HepG2 (cell line): ENCODE measurements around the gene TRPM1. TPM values are rescaled to one million over a fixed set of nuclear protein-coding genes. Genes with fewer than 3 reads are reported as not detected.
A peak's percentile ranks its signal among the peaks of the same experiment; 100 is the strongest.

Source experiments
- ATAC-seq: fragments of 200-7000 bp; cut with Tn5 transposase; 3 replicates; pipeline ENCODE4 v1.9.1; 2020; ENCODE audit warnings: mild to moderate bottlenecking, moderate library complexity
- BruUV-seq: library from RNA; stranded (reverse); fragments of 400-500 nt; replicated peaks from 2 replicates; lab custom pipeline; 2021; lab: Mats Ljungman, UMichigan
- CTCF ChIA-PET: fragments of 300-600 bp; formaldehyde crosslinking; extraction: SDS; loops from one replicate; lab custom pipeline; 2021; ENCODE audit warnings: low total read pairs, inconsistent platforms, low intra/inter-chr PET ratio; lab: Yijun Ruan, JAX
- POLR2A ChIA-PET: fragments of 350-600 bp; sonication (Branson Sonifier 250); formaldehyde crosslinking; loops from one replicate; lab custom pipeline; 2020; ENCODE audit warnings: antibody characterized with exemption, inconsistent platforms; lab: Yijun Ruan, JAX
- DNase-seq: peaks from one replicate; pipeline ENCODE4 v3.0.0-alpha.2; 2015; ENCODE audit warnings: low spot score
- FAIRE-seq: peaks from 3 replicates; lab custom pipeline; 2011; peaks lifted over from hg19 to GRCh38; lab: Jason Lieb, UNC
- H2AFZ ChIP-seq: one replicate; pipeline ENCODE4 v1.6.1; 2011; ENCODE audit warnings: low read length, inconsistent platforms
- H3K27ac ChIP-seq: fragments of 300-600 bp; 3 replicates; pipeline ENCODE4 v1.8.0; 2011; ENCODE audit warnings: mixed run types, mild to moderate bottlenecking, mixed read lengths, low read length, inconsistent platforms; ENCODE audit not compliant: insufficient read depth; ENCODE audit errors: extremely low read length
- H3K27me3 ChIP-seq, 2 experiments: fragments of 200-600 bp in 1 of 2; 2 replicates in 1 of 2; 3 replicates in 1 of 2; pipeline versions ENCODE4 v1.6.0 to v1.8.0; 2011; ENCODE audit warnings: low read length in 2 of 2, mild to moderate bottlenecking in 2 of 2, moderate library complexity in 2 of 2, inconsistent platforms in 1 of 2; ENCODE audit not compliant: insufficient read depth in 2 of 2, control insufficient read depth in 1 of 2
- H3K36me3 ChIP-seq, 2 experiments: fragments of 200-600 bp in 1 of 2; replicated peaks in 1 of 2; 2 replicates in 1 of 2; 3 replicates in 1 of 2; pipeline versions ENCODE4 v1.5.1 to v1.8.0; 2011; ENCODE audit warnings: low read length in 2 of 2, inconsistent platforms in 1 of 2; ENCODE audit not compliant: insufficient read depth in 2 of 2, control insufficient read depth in 1 of 2
- H3K4me1 ChIP-seq: 2 replicates; pipeline ENCODE4 v1.5.1; 2012; ENCODE audit warnings: low read length, inconsistent platforms; ENCODE audit not compliant: insufficient read depth
- H3K4me2 ChIP-seq: 2 replicates; pipeline ENCODE4 v1.6.0; 2011; ENCODE audit warnings: low read depth, low read length, inconsistent platforms
- H3K4me3 ChIP-seq, 3 experiments: fragments of 200-600 bp in 1 of 3; sonication (generic), shearing (Covaris generic) in 1 of 3; replicated peaks in 1 of 3; 2 replicates each; pipeline ENCODE4 v1.5.1; 2011 to 2016; ENCODE audit warnings: low read length in 3 of 3, inconsistent platforms in 2 of 3, low read depth in 2 of 3, mild to moderate bottlenecking in 2 of 3, control low read depth in 1 of 3, mixed read lengths in 1 of 3; ENCODE audit not compliant: insufficient read depth in 1 of 3
- H3K79me2 ChIP-seq: one replicate; pipeline ENCODE4 v1.6.1; 2011; ENCODE audit warnings: low read length, inconsistent platforms; ENCODE audit not compliant: insufficient read depth
- H3K9ac ChIP-seq: 2 replicates; pipeline ENCODE4 v1.6.0; 2011; ENCODE audit warnings: mild to moderate bottlenecking, low read depth, low read length, inconsistent platforms; ENCODE audit not compliant: insufficient read depth
- H3K9me3 ChIP-seq: 2 replicates; pipeline ENCODE4 v1.5.1; 2012; ENCODE audit warnings: mild to moderate bottlenecking, low read length
- H4K20me1 ChIP-seq: 2 replicates; pipeline ENCODE4 v1.6.0; 2011; ENCODE audit warnings: inconsistent platforms, mild to moderate bottlenecking, low read length, moderate library complexity; ENCODE audit not compliant: insufficient read depth
- CEBPB ChIP-seq: IDR thresholded peaks from 2 replicates; pipeline ENCODE4 v1.6.1; 2011; ENCODE audit warnings: low read depth, low read length, improper control_type of control experiment, borderline replicate concordance
- CHD4 ChIP-seq: fragments of 200-600 bp; sonication (generic); IDR thresholded peaks from 2 replicates; pipeline ENCODE4 v1.7.0; 2017; ENCODE audit warnings: mild to moderate bottlenecking, low read length, borderline replicate concordance
- KDM4B ChIP-seq: sonication (generic); formaldehyde crosslinking; IDR thresholded peaks from 2 replicates; pipeline ENCODE4 v1.4.0; 2020; ENCODE audit warnings: missing genetic modification reagents
- ONECUT2 ChIP-seq: sonication (generic); formaldehyde crosslinking; IDR thresholded peaks from 2 replicates; pipeline ENCODE4 v1.4.0; 2020; ENCODE audit warnings: missing genetic modification reagents
- STAG1 ChIP-seq: sonication (generic); formaldehyde crosslinking; IDR thresholded peaks from 2 replicates; pipeline ENCODE4 v1.4.0; 2020; ENCODE audit warnings: missing genetic modification reagents
- ZFP1 ChIP-seq: IDR thresholded peaks from 2 replicates; pipeline ENCODE4 v1.6.1; 2016
- ZNF432 ChIP-seq: sonication (generic); formaldehyde crosslinking; IDR thresholded peaks from 2 replicates; pipeline ENCODE4 v1.5.0; 2020; ENCODE audit warnings: missing genetic modification reagents, mild to moderate bottlenecking, borderline replicate concordance
- ZNF558 ChIP-seq: sonication (generic); formaldehyde crosslinking; IDR thresholded peaks from 2 replicates; pipeline ENCODE4 v1.9.0; 2022; ENCODE audit warnings: mild to moderate bottlenecking, missing genetic modification reagents, borderline replicate concordance
- ZNF879 ChIP-seq: sonication (generic); formaldehyde crosslinking; IDR thresholded peaks from 2 replicates; pipeline ENCODE4 v1.8.1; 2023; ENCODE audit warnings: missing genetic modification reagents
- WGBS: methylation state at CpG from one replicate; pipeline ENCODE4 v1.1.6; 2017; ENCODE audit warnings: low lambda C conversion rate; 5-methylcytosine and 5-hydroxymethylcytosine counted together
- in situ Hi-C: cut with HindIII; loops from 2 replicates; pipeline ENCODE4 v1.10.0; 2017; ENCODE audit warnings: low pct_unique_long_range_greater_than_20kb; ENCODE audit not compliant: extremely low pct_ligation_motif_present
- intact Hi-C: fragments of 100-400 bp; cut with micrococcal nuclease; formaldehyde crosslinking; loops from one replicate; pipeline ENCODE4 v1.10.0; 2022; ENCODE audit not compliant: unreplicated experiment
- polyA plus RNA-seq, 8 experiments: library from polyadenylated mRNA; depleted of rRNA in 3 of 8; stranded (reverse) in 7 of 8; unstranded in 1 of 8; fragments of >200 nt; fragmentation: Illumina TruSeq in 4 of 8; extraction: Trizol in 4 of 8; gene quantifications; 2 replicates each; pipeline versions ENCODE4 v1.2.1 to v1.2.3, GENCODE V29; 2011 to 2016; ENCODE audit warnings: low read depth in 4 of 8, missing spikeins in 1 of 8, mixed read lengths in 1 of 8; ENCODE audit not compliant: insufficient read depth in 1 of 8
- total RNA-seq, 5 experiments: library from RNA; depleted of rRNA; stranded (reverse); fragments of >200 nt; fragmentation: Illumina TruSeq; extraction: Trizol; gene quantifications; 2 replicates each; pipeline ENCODE4 v1.2.3, GENCODE V29; 2016; ENCODE audit warnings: low read depth in 1 of 5
- TF ChIP-seq, protein P1 (sequence below), 2 experiments: IDR thresholded peaks; 2 replicates each; pipeline ENCODE4 v1.6.1; 2011 to 2012; ENCODE audit warnings: low read length in 2 of 2, borderline replicate concordance in 1 of 2, low read depth in 1 of 2, mild to moderate bottlenecking in 1 of 2, moderate library complexity in 1 of 2

TRPM1 gene
- total and polyA plus RNA-seq, 2 of the 13 experiments (the other 11 are each of a cell fraction or from before 2014, with no cell fraction given) = not detected

DNA sequence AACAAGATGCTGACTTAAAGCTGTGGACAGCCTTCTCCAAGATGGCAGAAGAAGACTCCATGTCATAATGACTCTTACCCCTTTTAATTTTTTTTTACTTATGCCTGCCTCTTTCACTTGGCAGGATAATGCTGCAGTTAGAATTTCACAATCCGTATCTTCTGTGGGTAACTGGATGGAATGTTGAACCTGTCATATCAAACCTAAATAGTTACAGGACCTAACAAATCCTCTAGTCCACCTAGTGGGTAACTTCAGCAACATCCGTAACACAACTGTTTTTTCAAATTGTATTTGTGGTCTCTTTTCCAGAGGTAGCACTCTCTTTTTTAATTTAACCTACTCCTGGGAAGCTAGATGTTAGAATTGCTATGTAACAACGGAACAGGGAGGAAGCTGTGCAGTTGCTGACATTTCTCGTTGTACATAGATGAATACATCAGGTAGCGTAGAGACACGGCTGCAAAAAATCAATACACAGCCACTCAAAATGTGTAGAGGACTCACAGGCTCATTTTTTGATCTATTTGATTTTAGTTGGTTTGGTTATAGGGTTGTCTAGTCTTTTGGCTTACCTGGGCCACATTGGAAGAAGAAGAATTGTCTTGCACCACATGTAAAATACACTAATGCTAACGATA is 43.9 kb upstream of the TRPM1 start:
- Histone ChIP-seq H3K4me1 (peaks cover 55% of the 10 kb centered on the region), H3K9ac (no peak overlapping the region), H2AFZ (no peak overlapping the region)
- POLR2A ChIA-PET = interaction anchor here (1.8 kb wide), 1 partner anchor 12 kb away, joined by 4 read pairs; no protein-coding TSS in a partner anchor
- TF ChIP-seq STAG1 = peak; percentile 41
- TF ChIP-seq CEBPB = peak; percentile 2; the same call in 1 of the 2 replicates
- TF ChIP-seq ZFP1 (CRISPR knock-in tag) = no peak
- TF ChIP-seq ZNF558 (CRISPR knock-in tag) = no peak
- TF ChIP-seq, protein P1, sequence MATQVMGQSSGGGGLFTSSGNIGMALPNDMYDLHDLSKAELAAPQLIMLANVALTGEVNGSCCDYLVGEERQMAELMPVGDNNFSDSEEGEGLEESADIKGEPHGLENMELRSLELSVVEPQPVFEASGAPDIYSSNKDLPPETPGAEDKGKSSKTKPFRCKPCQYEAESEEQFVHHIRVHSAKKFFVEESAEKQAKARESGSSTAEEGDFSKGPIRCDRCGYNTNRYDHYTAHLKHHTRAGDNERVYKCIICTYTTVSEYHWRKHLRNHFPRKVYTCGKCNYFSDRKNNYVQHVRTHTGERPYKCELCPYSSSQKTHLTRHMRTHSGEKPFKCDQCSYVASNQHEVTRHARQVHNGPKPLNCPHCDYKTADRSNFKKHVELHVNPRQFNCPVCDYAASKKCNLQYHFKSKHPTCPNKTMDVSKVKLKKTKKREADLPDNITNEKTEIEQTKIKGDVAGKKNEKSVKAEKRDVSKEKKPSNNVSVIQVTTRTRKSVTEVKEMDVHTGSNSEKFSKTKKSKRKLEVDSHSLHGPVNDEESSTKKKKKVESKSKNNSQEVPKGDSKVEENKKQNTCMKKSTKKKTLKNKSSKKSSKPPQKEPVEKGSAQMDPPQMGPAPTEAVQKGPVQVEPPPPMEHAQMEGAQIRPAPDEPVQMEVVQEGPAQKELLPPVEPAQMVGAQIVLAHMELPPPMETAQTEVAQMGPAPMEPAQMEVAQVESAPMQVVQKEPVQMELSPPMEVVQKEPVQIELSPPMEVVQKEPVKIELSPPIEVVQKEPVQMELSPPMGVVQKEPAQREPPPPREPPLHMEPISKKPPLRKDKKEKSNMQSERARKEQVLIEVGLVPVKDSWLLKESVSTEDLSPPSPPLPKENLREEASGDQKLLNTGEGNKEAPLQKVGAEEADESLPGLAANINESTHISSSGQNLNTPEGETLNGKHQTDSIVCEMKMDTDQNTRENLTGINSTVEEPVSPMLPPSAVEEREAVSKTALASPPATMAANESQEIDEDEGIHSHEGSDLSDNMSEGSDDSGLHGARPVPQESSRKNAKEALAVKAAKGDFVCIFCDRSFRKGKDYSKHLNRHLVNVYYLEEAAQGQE (IDR thresholded peaks at IDR 0.05; ENCODE audit: borderline replicate concordance in 1 of 2, low read depth in 1 of 2, low read length in 2 of 2) = no peak
- TF ChIP-seq ZNF432 (CRISPR knock-in tag) = no peak
- no peak for TF ChIP-seq CHD4
- 0 out of 2 replicates have a peak, but pooled peaks have one; percentile 44 for TF ChIP-seq ONECUT2 (CRISPR knock-in tag)
- TF ChIP-seq ZNF879 (CRISPR knock-in tag) = no peak
- TF ChIP-seq KDM4B = no peak
- TF ChIP-seq, all 625 proteins: peak for 3
- H3K9me3 ChIP-seq = no peaks in the 10 kb centered on the region
- no peaks in the 10 kb centered on the region for H3K27me3 ChIP-seq
- 54% methylated on average over 7 of the region's 7 CpGs for WGBS
- peak; percentile 49 for ATAC-seq
- H4K20me1 ChIP-seq = no peaks in the 10 kb centered on the region
- H3K4me2 ChIP-seq = 0 out of 2 replicates have a peak overlapping the region, but pooled peaks have one; percentile 14
- no peaks in the 10 kb centered on the region for H3K36me3 ChIP-seq
- CTCF ChIA-PET = interaction anchor here (0.7 kb wide), 1 partner anchor 33 kb away, joined by 3 read pairs; no protein-coding TSS in a partner anchor
- no peak overlapping the region for H3K4me3 ChIP-seq
- no TSS peak for BruUV-seq
- DNase-seq = peak; percentile 39
- in situ Hi-C loops (loop anchor here (25.0 kb wide), 1 partner anchor 158 kb away; the partner anchor contains the start of gene MTMR10), intact Hi-C loops (no loop called here)
- H3K27ac ChIP-seq = no peak overlapping the region
- no peaks in the 10 kb centered on the region for H3K79me2 ChIP-seq
- FAIRE-seq = peak; percentile 37
